Measurements from ENCODE around the gene SMIM8.
A peak's percentile ranks its signal among the peaks of the same experiment; 100 is the strongest.
"Not testable (repeated sequence)": the region's sequence is repeated elsewhere in the genome, so short reads cannot be mapped to it uniquely, and the experiment has no call there.

Gene SMIM8

GRCh38 chr6:87322304-87323212 lies at the start of gene SMIM8:
SMIM8 (plus strand) TSS chr6:87322588; CDS start chr6:87337032, 14,444 bp downstream.
- DNase-seq, result peak; percentile 81

GRCh38 chr6:87274660-87275274 lies 47.6 kb upstream of the SMIM8 start:
- no peak for DNase-seq

- DNase-seq, result no peak
Measured at GRCh38 chr6:87276624-87277023, 45.8 kb upstream of the SMIM8 start.

GRCh38 chr6:87277123-87277522 lies 45.3 kb upstream of the SMIM8 start:
- peak; percentile 10 for DNase-seq

GRCh38 chr6:87279196-87279595 lies 43.2 kb upstream of the SMIM8 start:
- DNase-seq, result no peak

GRCh38 chr6:87281426-87281825 lies 41.0 kb upstream of the SMIM8 start:
- no peak for DNase-seq

GRCh38 chr6:87282743-87283142 lies 39.6 kb upstream of the SMIM8 start:
- DNase-seq, result no peak

- DNase-seq, result no peak
Measured at GRCh38 chr6:87283461-87283860, 38.9 kb upstream of the SMIM8 start.

GRCh38 chr6:87287251-87287650 lies 35.1 kb upstream of the SMIM8 start:
- DNase-seq, result no peak

GRCh38 chr6:87289571-87289970 lies 32.8 kb upstream of the SMIM8 start:
- DNase-seq, result no peak

GRCh38 chr6:87291883-87292282 lies 30.5 kb upstream of the SMIM8 start:
- peak; percentile 68 for DNase-seq

GRCh38 chr6:87293526-87293925 lies 28.9 kb upstream of the SMIM8 start:
- DNase-seq, result no peak

GRCh38 chr6:87297119-87297518 lies 25.3 kb upstream of the SMIM8 start:
- no peak for DNase-seq

- DNase-seq, result not testable (repeated sequence)
Measured at GRCh38 chr6:87301277-87301676, 21.1 kb upstream of the SMIM8 start.

GRCh38 chr6:87308970-87309369 lies 13.4 kb upstream of the SMIM8 start:
- no peak for DNase-seq

- DNase-seq, result no peak
Measured at GRCh38 chr6:87312860-87313259, 9.5 kb upstream of the SMIM8 start.

GRCh38 chr6:87315071-87315470 lies 7.3 kb upstream of the SMIM8 start:
- DNase-seq, result no peak

- no peak for DNase-seq
Measured at GRCh38 chr6:87319271-87319987, 3.0 kb upstream of the SMIM8 start.

- DNase-seq, result not testable (repeated sequence)
Measured at GRCh38 chr6:87323880-87324279, 1.5 kb downstream of the SMIM8 start.

GRCh38 chr6:87330961-87331360 lies 8.6 kb downstream of the SMIM8 start:
- DNase-seq, result no peak

- DNase-seq, result no peak
Measured at GRCh38 chr6:87333033-87333432, 10.6 kb downstream of the SMIM8 start.

- no peak for DNase-seq
Measured at GRCh38 chr6:87333591-87334181, 11.3 kb downstream of the SMIM8 start.

GRCh38 chr6:87334683-87335082 lies 12.3 kb downstream of the SMIM8 start:
- no peak for DNase-seq

Data from COR-L47 (cell line).